Measurements from ENCODE around the gene BICD1. TPM values are rescaled to one million over a fixed set of nuclear protein-coding genes. Genes with fewer than 3 reads are reported as not detected.

The BICD1 gene
- total and polyA plus RNA-seq, 2 donors (not counting 1 experiment from before 2014, with no cell fraction given): 15.2 to 93.5 TPM

GRCh38 chr12:32298917-32299316 lies 192.3 kb downstream of the BICD1 start:
- H3K27ac ChIP-seq (ENCODE audit: low read length in 2 of 2): peak overlapping the region; percentile 27 to 74

More at GRCh38 chr12:32298917-32299316, 192.3 kb downstream of the BICD1 start:
- ATAC-seq (ENCODE audit: low read depth): no peak
- peak overlapping the region; percentile 65 for H2AFZ ChIP-seq (ENCODE audit: insufficient read depth, low read depth, low read length, poor library complexity, severe bottlenecking)
- intact Hi-C loops (cut with micrococcal nuclease): no loop called here
- H3K4me2 ChIP-seq (replicated peaks; ENCODE audit: low read depth, low read length, poor library complexity, severe bottlenecking): peak overlapping the region; percentile 31
- no peaks in the 10 kb centered on the region for H4K20me1 ChIP-seq (ENCODE audit: control insufficient read depth, insufficient read depth, low read length, poor library complexity, severe bottlenecking)
- H3K27me3 ChIP-seq (replicated peaks in 1 of 4; ENCODE audit: control extremely low read depth in 1 of 4, control insufficient read depth in 3 of 4, insufficient read depth in 4 of 4, low read length in 3 of 4): no peaks in the 10 kb centered on the region
- H3K9ac ChIP-seq (ENCODE audit: low read length): no peak overlapping the region
- WGBS (ENCODE audit: insufficient coverage): 50% methylated on average over 1 of the region's 3 CpGs
- Mint-ChIP-seq H3K27me3 (no peaks in the 10 kb centered on the region), H3K9me3 (ENCODE audit: insufficient read depth) (no peaks in the 10 kb centered on the region), H3K4me1 (peaks cover 36% of the 10 kb centered on the region), H3K27ac (peak overlapping the region; percentile 83), H3K4me3 (peak overlapping the region; percentile 46)
- no peak for TF ChIP-seq CTCF (IDR thresholded peaks at IDR 0.05)
- TF ChIP-seq EZH2 (IDR thresholded peaks at IDR 0.05; ENCODE audit: borderline replicate concordance, insufficient read depth, low read depth, low read length, poor library complexity, severe bottlenecking): no peak
- H3K36me3 ChIP-seq (replicated peaks in 1 of 2; ENCODE audit: control extremely low read depth in 1 of 2, control insufficient read depth in 1 of 2, extremely low read depth in 1 of 2, insufficient read depth in 2 of 2, low read length in 1 of 2): no peaks in the 10 kb centered on the region
- DNase-seq: no peak
- peaks cover 23 to 26% of the 10 kb centered on the region in 2 donors for H3K4me1 ChIP-seq (ENCODE audit: control insufficient read depth in 2 of 2, insufficient read depth in 2 of 2, low read length in 2 of 2)
- H3K9me3 ChIP-seq (ENCODE audit: control extremely low read depth in 1 of 3, control insufficient read depth in 2 of 3, insufficient read depth in 1 of 3, low read length in 2 of 3): no peaks in the 10 kb centered on the region
- CTCF ChIA-PET: interaction anchor here (0.7 to 1.5 kb wide), 5 partner anchors 25 to 895 kb away, joined by 3 to 5 read pairs (median 4); no protein-coding TSS in a partner anchor
- peaks cover 12% of the 10 kb centered on the region for H3K79me2 ChIP-seq (ENCODE audit: control insufficient read depth, insufficient read depth, low read length)
- POLR2A ChIA-PET: interaction anchor here (0.7 to 1.1 kb wide), 5 partner anchors 33 to 236 kb away, joined by 3 to 8 read pairs (median 6); no protein-coding TSS in a partner anchor
- H3K4me3 ChIP-seq (ENCODE audit: control extremely low read depth in 1 of 5, extremely low read depth in 1 of 5, insufficient read depth in 1 of 5, low read depth in 2 of 5, low read length in 4 of 5): no peak overlapping the region
